Measurements from ENCODE around the gene NDUFA3.

DNA sequence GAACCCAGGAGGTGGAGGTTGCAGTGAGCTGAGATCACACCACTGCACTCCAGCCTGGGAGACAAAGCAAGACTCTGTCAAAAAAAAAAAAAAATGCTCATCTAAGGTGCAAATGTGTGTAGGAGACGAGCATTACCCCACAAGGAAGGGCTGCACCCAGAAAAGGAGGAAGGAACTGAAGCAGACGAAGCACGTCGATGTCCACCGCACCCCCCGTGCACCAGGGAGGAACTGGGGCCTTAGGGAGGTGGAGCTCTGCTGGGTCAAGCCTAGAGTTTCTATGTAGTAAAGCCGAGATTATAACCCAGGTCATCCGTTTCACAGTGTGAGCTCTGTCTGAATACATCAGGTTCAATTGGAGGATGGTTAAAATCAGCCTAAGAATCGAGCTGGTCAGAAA is 40.0 kb upstream of the NDUFA3 start:
- TF ChIP-seq, protein P1, sequence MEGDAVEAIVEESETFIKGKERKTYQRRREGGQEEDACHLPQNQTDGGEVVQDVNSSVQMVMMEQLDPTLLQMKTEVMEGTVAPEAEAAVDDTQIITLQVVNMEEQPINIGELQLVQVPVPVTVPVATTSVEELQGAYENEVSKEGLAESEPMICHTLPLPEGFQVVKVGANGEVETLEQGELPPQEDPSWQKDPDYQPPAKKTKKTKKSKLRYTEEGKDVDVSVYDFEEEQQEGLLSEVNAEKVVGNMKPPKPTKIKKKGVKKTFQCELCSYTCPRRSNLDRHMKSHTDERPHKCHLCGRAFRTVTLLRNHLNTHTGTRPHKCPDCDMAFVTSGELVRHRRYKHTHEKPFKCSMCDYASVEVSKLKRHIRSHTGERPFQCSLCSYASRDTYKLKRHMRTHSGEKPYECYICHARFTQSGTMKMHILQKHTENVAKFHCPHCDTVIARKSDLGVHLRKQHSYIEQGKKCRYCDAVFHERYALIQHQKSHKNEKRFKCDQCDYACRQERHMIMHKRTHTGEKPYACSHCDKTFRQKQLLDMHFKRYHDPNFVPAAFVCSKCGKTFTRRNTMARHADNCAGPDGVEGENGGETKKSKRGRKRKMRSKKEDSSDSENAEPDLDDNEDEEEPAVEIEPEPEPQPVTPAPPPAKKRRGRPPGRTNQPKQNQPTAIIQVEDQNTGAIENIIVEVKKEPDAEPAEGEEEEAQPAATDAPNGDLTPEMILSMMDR (IDR thresholded peaks at IDR 0.05; ENCODE audit: low read depth, low read length, poor library complexity, severe bottlenecking) = no peak
- no peak for TF ChIP-seq EZH2phosphoT487 (IDR thresholded peaks at IDR 0.05; ENCODE audit: borderline replicate concordance, low read length)

Measured in DOHH2 (cell line).